Fibroblast of lung (primary cell): ENCODE results near the gene C12orf42. TPM values are rescaled to one million over a fixed set of nuclear protein-coding genes. Genes with fewer than 3 reads are reported as not detected.
A peak's percentile ranks its signal among the peaks of the same experiment; 100 is the strongest.

Source experiments
- DNase-seq, 2 donors: peaks; one replicate each; pipeline versions ENCODE4 v3.0.0 to v3.0.0-alpha.2; 2010; ENCODE audit warnings: low read depth in 2 of 2
- H2AFZ ChIP-seq: 2 replicates; pipeline ENCODE4 v1.5.1; 2012; ENCODE audit warnings: low read length, control low read depth, inconsistent platforms
- H3K27ac ChIP-seq: 2 replicates; pipeline ENCODE4 v1.5.1; 2011; ENCODE audit warnings: low read length, control low read depth; ENCODE audit not compliant: insufficient read depth
- H3K27me3 ChIP-seq: 2 replicates; pipeline ENCODE4 v1.5.1; 2011; ENCODE audit warnings: mild to moderate bottlenecking, low read length; ENCODE audit not compliant: control insufficient read depth, insufficient read depth
- H3K36me3 ChIP-seq: 2 replicates; pipeline ENCODE4 v1.5.1; 2011; ENCODE audit warnings: low read length; ENCODE audit not compliant: control insufficient read depth, insufficient read depth
- H3K4me1 ChIP-seq: 2 replicates; pipeline ENCODE4 v1.5.1; 2011; ENCODE audit warnings: low read length; ENCODE audit not compliant: control insufficient read depth, insufficient read depth; ENCODE audit errors: extremely low read depth
- H3K4me2 ChIP-seq: 2 replicates; pipeline ENCODE4 v1.5.1; 2011; ENCODE audit warnings: low read length, control low read depth; ENCODE audit not compliant: insufficient read depth; ENCODE audit errors: extremely low read depth
- H3K4me3 ChIP-seq, 4 experiments: fragments of 200-600 bp in 1 of 4; sonication (generic) in 1 of 4; replicated peaks in 1 of 4; 2 replicates each; pipeline ENCODE4 v1.5.1; 2011 to 2016; ENCODE audit warnings: low read length in 4 of 4, low read depth in 3 of 4, mild to moderate bottlenecking in 3 of 4, control low read depth in 2 of 4, inconsistent platforms in 1 of 4, mixed read lengths in 1 of 4; ENCODE audit not compliant: insufficient read depth in 1 of 4; ENCODE audit errors: control extremely low read depth in 1 of 4
- H3K79me2 ChIP-seq: 2 replicates; pipeline ENCODE4 v1.5.1; 2012; ENCODE audit warnings: mild to moderate bottlenecking, low read length, inconsistent platforms; ENCODE audit not compliant: control insufficient read depth, insufficient read depth
- H3K9ac ChIP-seq: 2 replicates; pipeline ENCODE4 v1.5.1; 2011; ENCODE audit warnings: mild to moderate bottlenecking, low read length, control low read depth; ENCODE audit not compliant: insufficient read depth
- H3K9me3 ChIP-seq: 2 replicates; pipeline ENCODE4 v1.5.1; 2012; ENCODE audit warnings: low read depth, low read length; ENCODE audit not compliant: control insufficient read depth, insufficient read depth
- H4K20me1 ChIP-seq: 2 replicates; pipeline ENCODE4 v1.5.1; 2011; ENCODE audit warnings: low read length; ENCODE audit not compliant: control insufficient read depth, insufficient read depth; ENCODE audit errors: extremely low read depth
- CTCF ChIP-seq, 2 donors: IDR thresholded peaks in 1 of 2; conservative IDR thresholded peaks in 1 of 2; 1 replicate in 1 of 2; 2 replicates in 1 of 2; pipeline ENCODE4 v1.5.1; 2011 to 2012; ENCODE audit warnings: low read length in 2 of 2, control low read depth in 1 of 2, inconsistent platforms in 1 of 2, low read depth in 1 of 2, mild to moderate bottlenecking in 1 of 2
- EZH2 ChIP-seq: IDR thresholded peaks from 2 replicates; pipeline ENCODE4 v1.5.1; 2012; ENCODE audit warnings: low read length, control low read depth, mild to moderate bottlenecking; ENCODE audit errors: missing control alignments
- polyA plus RNA-seq, 2 donors: library from polyadenylated mRNA; depleted of rRNA in 1 of 2; stranded (reverse) in 1 of 2; unstranded in 1 of 2; fragments of >200 nt; gene quantifications; 2 replicates each; pipeline ENCODE4 v1.2.1, GENCODE V29; 2011 to 2012; ENCODE audit warnings: missing spikeins in 1 of 2
- total RNA-seq: library from RNA; depleted of rRNA; stranded (reverse); fragments of >200 nt; gene quantifications from 2 replicates; pipeline ENCODE4 v1.2.1, GENCODE V29; 2014

The C12orf42 gene
- total and polyA plus RNA-seq, 2 donors (not counting 1 experiment from before 2014, with no cell fraction given), result not detected

- no peak overlapping the region for H3K9ac ChIP-seq
- no peaks in the 10 kb centered on the region for H3K4me1 ChIP-seq
- H3K4me2 ChIP-seq, result no peak overlapping the region
- H3K36me3 ChIP-seq, result no peaks in the 10 kb centered on the region
- H3K4me3 ChIP-seq, result no peak overlapping the region
- no peak overlapping the region for H2AFZ ChIP-seq
- no peak for TF ChIP-seq CTCF (conservative IDR thresholded peaks at IDR 0.05 in 1 of 2, IDR thresholded peaks at IDR 0.05 in 1 of 2; ENCODE audit: low read depth in 1 of 2, low read length in 2 of 2)
- no peaks in the 10 kb centered on the region for H4K20me1 ChIP-seq
- peak in 1 of 2 donors; percentile 1 for DNase-seq
- H3K79me2 ChIP-seq, result no peaks in the 10 kb centered on the region
- no peaks in the 10 kb centered on the region for H3K27me3 ChIP-seq
- no peak overlapping the region for H3K27ac ChIP-seq
- no peaks in the 10 kb centered on the region for H3K9me3 ChIP-seq
Observed at GRCh38 chr12:103268831-103269514, 226.8 kb downstream of the C12orf42 start.

DNA sequence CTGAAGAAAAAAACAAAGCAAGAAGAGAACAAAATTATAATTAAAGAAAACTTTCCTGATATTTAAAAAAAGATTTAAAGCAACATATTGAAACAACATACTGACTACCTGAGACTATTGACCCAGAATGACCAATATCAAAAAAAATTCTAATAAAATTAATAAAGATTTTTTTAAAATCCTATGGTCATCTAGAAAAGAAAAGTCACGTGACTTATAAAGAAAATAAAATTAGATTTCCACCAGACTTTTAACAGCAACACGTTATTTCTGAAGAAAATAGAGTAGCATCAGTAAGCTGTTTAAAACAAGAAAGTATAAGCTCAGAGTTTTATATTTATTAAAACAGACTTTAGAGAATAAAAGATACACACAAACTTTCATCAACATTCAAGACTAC is 238.0 kb downstream of the C12orf42 start:
- Histone ChIP-seq H2AFZ (no peak overlapping the region), H3K4me2 (no peak overlapping the region), H3K9ac (no peak overlapping the region), H3K27ac (no peak overlapping the region), H3K36me3 (no peaks in the 10 kb centered on the region), H4K20me1 (no peaks in the 10 kb centered on the region), H3K4me1 (no peaks in the 10 kb centered on the region), H3K27me3 (no peaks in the 10 kb centered on the region), H3K9me3 (no peaks in the 10 kb centered on the region), H3K4me3 (no peak overlapping the region), H3K79me2 (no peaks in the 10 kb centered on the region)
- TF ChIP-seq EZH2 (no peak), CTCF (conservative IDR thresholded peaks at IDR 0.05 in 1 of 2, IDR thresholded peaks at IDR 0.05 in 1 of 2; ENCODE audit: low read depth in 1 of 2, low read length in 2 of 2) (no peak)
- no peak for DNase-seq

Other genes with a start within 250 kb of the C12orf42 start
- gene STAB2, start 91.3 kb upstream of the C12orf42 start, total RNA-seq, result not detected in 2 replicates
- not detected in 2 replicates for gene STAB2, start 91.3 kb upstream of the C12orf42 start, polyA plus RNA-seq